Omental fat pad (tissue), 4 donors: Measurements from ENCODE around the gene FLT3LG. TPM values are rescaled to one million over a fixed set of nuclear protein-coding genes. Genes with fewer than 3 reads are reported as not detected.
A peak's percentile ranks its signal among the peaks of the same experiment; 100 is the strongest.

Source experiments
- ATAC-seq: fragments of 150-250 bp; one replicate; pipeline ENCODE4 v1.9.1; 2016; ENCODE audit warnings: mild to moderate bottlenecking, moderate library complexity; ENCODE audit not compliant: low FRiP score
- DNase-seq: peaks from one replicate; pipeline ENCODE4 v3.0.0-alpha.2; 2019; ENCODE audit warnings: low spot score
- total RNA-seq, 4 donors: library from RNA; depleted of rRNA; stranded (reverse); fragments of >200 nt; gene quantifications; one replicate each; pipeline ENCODE4 v1.1.0, GENCODE V29; 2016
- TF ChIP-seq, protein P1 (sequence below), 3 donors: fragments of 450-650 bp; IDR thresholded peaks; one replicate each; pipeline ENCODE4 v1.5.1; 2016 to 2017; ENCODE audit warnings: antibody characterized with exemption in 3 of 3, mild to moderate bottlenecking in 3 of 3, moderate library complexity in 2 of 3

Gene FLT3LG
- total RNA-seq, 4 donors from 2014 or later = 2.3 to 11.2 (median 2.6) TPM

DNA sequence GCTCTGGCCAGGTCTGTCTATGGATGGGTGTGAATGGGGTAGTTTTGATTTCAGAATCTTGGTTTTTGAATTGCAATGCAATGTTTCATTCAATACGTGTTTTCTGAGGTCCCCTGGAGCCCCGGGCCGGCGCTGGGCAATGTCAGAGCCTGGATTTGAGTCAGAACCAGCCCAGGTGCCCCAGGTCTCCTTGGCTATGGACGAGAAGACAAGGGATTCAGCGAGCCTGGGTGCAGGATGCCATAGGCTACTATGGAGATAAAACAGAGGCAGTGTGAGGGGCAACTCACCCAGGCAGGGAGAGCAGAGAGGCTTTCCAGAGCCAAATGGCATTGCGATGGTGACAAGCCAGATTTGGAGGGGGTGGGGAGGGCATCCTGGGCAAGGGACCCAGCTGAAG is 12.2 kb downstream of the FLT3LG start:
- ATAC-seq (no peak), DNase-seq (no peak)
- TF ChIP-seq, protein P1, sequence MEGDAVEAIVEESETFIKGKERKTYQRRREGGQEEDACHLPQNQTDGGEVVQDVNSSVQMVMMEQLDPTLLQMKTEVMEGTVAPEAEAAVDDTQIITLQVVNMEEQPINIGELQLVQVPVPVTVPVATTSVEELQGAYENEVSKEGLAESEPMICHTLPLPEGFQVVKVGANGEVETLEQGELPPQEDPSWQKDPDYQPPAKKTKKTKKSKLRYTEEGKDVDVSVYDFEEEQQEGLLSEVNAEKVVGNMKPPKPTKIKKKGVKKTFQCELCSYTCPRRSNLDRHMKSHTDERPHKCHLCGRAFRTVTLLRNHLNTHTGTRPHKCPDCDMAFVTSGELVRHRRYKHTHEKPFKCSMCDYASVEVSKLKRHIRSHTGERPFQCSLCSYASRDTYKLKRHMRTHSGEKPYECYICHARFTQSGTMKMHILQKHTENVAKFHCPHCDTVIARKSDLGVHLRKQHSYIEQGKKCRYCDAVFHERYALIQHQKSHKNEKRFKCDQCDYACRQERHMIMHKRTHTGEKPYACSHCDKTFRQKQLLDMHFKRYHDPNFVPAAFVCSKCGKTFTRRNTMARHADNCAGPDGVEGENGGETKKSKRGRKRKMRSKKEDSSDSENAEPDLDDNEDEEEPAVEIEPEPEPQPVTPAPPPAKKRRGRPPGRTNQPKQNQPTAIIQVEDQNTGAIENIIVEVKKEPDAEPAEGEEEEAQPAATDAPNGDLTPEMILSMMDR (IDR thresholded peaks at IDR 0.05) = no peak

DNA sequence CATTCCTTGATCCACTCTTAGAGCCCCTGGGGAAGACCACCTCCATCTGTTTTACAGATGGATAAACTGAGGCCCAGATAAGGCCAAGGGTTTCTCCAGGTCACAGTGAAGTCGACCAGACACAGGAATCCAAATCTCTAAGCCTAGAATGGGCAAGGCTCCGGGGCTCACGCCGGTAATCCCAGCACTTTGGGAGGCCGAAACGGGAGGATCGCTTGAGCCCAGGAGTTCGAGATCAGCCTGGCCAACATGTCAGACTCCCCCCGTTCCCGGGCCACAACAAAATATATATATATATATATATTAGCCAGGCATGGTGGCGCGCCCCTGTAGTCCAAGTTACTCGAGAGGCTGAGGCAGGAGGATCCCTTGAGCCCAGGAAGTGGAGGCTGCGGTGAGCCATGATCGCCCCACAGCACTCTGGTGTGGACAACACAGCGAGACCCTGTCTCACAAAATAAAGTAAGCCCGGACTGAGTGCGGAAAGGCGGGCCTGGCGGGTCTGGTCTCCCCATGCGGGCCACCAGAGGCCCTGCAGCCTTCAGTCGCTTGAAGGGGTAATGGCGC is 12.8 kb downstream of the FLT3LG start:
- TF ChIP-seq, protein P1 (IDR thresholded peaks at IDR 0.05) = no peak
- ATAC-seq (no peak), DNase-seq (no peak)

DNA sequence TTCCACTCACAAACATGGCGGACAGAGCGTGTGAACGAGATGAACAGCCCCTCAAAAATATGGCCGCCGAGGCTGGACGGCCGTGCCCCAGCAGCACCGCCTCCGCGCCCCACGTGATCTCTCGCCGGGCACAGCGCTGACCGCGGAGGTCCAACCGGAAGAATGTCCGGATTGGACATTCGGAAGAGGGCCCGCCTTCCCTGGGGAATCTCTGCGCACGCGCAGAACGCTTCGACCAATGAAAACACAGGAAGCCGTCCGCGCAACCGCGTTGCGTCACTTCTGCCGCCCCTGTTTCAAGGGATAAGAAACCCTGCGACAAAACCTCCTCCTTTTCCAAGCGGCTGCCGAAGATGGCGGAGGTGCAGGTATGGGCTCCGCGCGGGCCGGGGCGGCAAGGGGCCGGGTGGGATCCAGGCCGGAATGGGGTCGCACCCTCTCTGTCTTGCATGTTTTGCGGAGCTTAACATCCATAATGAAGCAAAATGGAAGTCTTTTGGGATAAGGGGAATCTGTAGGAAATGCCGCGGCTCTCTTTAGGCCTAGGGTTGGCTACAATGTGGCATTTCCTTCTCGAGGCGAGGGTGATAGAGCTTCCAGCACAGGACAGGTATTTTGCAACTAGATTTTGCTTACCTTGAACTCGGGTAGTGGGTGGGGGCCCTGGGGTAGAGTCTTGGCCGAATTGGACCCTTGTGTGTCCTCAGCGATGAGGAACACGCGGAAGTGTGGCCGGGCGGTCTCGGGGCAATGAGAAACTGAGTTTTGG is 13.4 kb downstream of the FLT3LG start, which contains the start of gene RPL13A:
Gene RPL13A, plus strand, starts transcription at position 332 of the 769 bp plus-strand sequence. Its CDS starts 22 bp downstream, at position 354.
- peak; percentile 96 for ATAC-seq
- TF ChIP-seq, protein P1 (IDR thresholded peaks at IDR 0.05) = no peak
- DNase-seq = peak; percentile 98

DNA sequence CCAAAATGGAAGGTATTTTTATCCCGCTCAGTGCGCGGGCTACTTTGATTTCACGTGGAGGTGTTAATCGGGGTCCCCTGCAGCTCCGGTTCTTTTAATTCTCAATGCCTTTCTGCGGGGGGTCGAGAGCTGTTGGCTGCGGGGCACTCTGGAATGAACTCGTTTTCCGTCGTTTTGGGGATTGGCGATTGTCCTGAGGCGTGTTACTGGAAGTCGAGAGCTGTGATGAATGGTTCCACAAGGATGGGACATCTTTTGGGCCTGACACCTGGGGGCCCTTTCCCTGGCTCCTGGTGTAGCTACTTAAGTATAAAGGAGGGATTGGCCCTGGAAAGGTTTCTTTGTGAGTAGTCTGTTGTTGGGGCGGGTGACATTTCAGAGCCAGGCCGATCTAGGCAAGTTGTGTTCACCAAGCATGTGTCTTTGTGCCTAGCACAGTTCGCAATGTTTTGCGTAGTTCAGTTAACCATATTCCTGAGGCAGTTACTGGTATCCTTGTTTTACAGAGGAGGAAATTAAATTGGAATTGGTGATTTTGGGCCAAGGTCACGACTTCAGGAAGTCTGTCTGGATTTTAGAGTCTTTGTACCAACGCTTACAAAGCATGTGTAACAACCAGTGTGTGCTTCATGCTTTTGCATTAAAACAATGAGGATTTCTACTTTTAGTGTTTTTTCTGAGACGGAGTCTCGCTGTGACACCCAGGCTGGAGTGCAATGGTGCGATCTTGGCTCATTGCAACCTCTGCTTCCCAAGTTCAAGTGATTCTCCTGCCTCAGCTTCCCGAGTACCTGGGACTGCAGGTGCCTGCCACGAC is 14.2 kb downstream of the FLT3LG start:
- DNase-seq (no peak), ATAC-seq (no peak)
- TF ChIP-seq, protein P1 (IDR thresholded peaks at IDR 0.05) = no peak

DNA sequence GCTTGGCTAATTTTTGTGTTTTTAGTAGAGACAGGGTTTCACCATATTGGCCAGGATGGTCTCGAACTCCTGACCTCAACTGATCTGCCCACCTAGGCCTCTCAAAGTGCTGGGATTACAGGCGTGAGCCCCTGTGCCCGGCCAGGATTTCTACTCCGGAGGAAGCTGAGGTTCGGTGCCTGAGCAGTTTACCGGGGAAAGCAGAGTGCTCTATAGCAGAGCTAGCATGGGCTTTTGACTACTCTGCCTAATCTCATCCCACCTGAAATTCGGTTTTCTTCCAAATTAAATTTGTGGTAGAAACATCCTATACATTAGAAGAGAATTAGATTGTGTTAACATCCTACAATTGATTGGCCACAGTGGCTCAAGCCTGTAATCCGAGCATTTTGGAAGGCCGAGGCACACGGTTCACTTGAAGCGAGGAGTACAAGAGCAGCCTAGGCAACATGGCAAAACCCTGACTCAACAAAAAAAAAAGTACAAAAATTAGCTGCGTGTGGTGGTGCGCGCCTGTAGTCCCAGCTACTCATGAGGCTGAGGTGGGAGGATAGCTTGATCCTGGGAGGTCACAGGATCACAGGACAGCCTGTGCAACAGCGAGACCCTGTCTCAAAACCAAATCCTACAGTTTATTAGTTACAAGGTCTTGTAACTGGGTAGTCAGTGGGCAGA is 15.0 kb downstream of the FLT3LG start:
- ATAC-seq = no peak
- no peak for DNase-seq
- TF ChIP-seq, protein P1 (IDR thresholded peaks at IDR 0.05) = no peak

DNA sequence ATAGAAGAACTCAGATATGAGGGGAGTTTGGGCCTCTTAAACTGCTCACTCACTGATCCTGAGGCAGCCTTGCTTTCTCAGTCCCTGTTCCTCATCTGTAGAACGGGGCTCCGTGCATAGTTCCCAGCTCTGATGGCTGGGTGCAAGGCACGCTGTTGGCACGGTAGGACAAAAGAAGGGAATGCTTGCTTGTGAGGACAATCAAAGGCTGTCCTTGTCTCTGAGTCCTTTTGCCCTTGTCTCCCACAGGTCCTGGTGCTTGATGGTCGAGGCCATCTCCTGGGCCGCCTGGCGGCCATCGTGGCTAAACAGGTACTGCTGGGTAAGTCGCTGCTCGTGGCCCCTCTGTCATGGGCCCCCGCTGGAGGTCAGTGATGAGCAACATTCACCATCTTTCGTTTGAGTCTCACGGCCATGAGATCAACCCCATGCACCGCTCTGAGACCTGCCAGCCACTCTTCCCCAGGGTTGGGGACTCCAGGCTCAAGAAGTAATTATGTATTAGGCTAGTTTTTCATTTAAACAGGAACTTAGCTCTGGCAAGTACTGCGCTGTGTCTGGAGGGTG is 15.7 kb downstream of the FLT3LG start:
- DNase-seq = no peak
- TF ChIP-seq, protein P1 (IDR thresholded peaks at IDR 0.05) = no peak
- ATAC-seq = no peak
